Loucy (cell line): ENCODE measurements around the gene PIK3CG.
A peak's percentile ranks its signal among the peaks of the same experiment; 100 is the strongest.

Experiments
- H2AFZ ChIP-seq: fragments of 200-600 bp; sonication (generic); 2 replicates; pipeline ENCODE4 v1.6.0; 2016; ENCODE audit warnings: antibody characterized with exemption, mild to moderate bottlenecking, low read length, moderate library complexity
- H3F3A ChIP-seq: fragments of 200-600 bp; 2 replicates; pipeline ENCODE4 v1.6.0; 2016; ENCODE audit warnings: antibody characterized with exemption, low read depth, mild to moderate bottlenecking
- H3K27me3 ChIP-seq: fragments of 200-600 bp; sonication (generic); 2 replicates; pipeline ENCODE4 v1.6.1; 2014; ENCODE audit warnings: low read length, mild to moderate bottlenecking; ENCODE audit not compliant: insufficient read depth, poor library complexity, severe bottlenecking
- H3K36me3 ChIP-seq: fragments of 200-600 bp; sonication (generic); 2 replicates; pipeline ENCODE4 v1.6.1; 2016; ENCODE audit warnings: low read length; ENCODE audit not compliant: insufficient read depth
- H3K4me1 ChIP-seq: fragments of 200-600 bp; sonication (generic); 2 replicates; pipeline ENCODE4 v1.5.1; 2014; ENCODE audit warnings: low read length, mild to moderate bottlenecking; ENCODE audit not compliant: insufficient read depth, poor library complexity, severe bottlenecking
- H3K4me2 ChIP-seq: fragments of 200-600 bp; sonication (generic); 2 replicates; pipeline ENCODE4 v1.6.0; 2014; ENCODE audit warnings: antibody characterized with exemption, low read length, low read depth, mild to moderate bottlenecking; ENCODE audit not compliant: poor library complexity, severe bottlenecking
- H3K4me3 ChIP-seq: fragments of 200-600 bp; sonication (generic); 2 replicates; pipeline ENCODE4 v1.5.1; 2014; ENCODE audit warnings: low read length, mild to moderate bottlenecking, mixed read lengths; ENCODE audit not compliant: poor library complexity, severe bottlenecking
- H3K79me2 ChIP-seq: fragments of 200-600 bp; sonication (generic); 2 replicates; pipeline ENCODE4 v1.6.1; 2014; ENCODE audit warnings: low read length; ENCODE audit not compliant: insufficient read depth
- H3K9ac ChIP-seq: fragments of 200-600 bp; sonication (generic); 2 replicates; pipeline ENCODE4 v1.6.0; 2014; ENCODE audit warnings: mild to moderate bottlenecking, low read depth, low read length, moderate library complexity; ENCODE audit not compliant: poor library complexity, severe bottlenecking
- H3K9me2 ChIP-seq: fragments of 200-600 bp; sonication (generic); replicated peaks from 2 replicates; pipeline ENCODE4 v1.6.1; 2016; ENCODE audit warnings: low read depth, low read length, mixed read lengths
- H3K9me3 ChIP-seq: fragments of 200-600 bp; sonication (generic); 2 replicates; pipeline ENCODE4 v1.6.1; 2014; ENCODE audit warnings: mild to moderate bottlenecking, antibody characterized with exemption, low read length, low read depth; ENCODE audit not compliant: insufficient read depth
- H4K20me1 ChIP-seq: fragments of 200-600 bp; sonication (generic); 2 replicates; pipeline ENCODE4 v1.6.0; 2014; ENCODE audit warnings: antibody characterized with exemption, low read length, mild to moderate bottlenecking; ENCODE audit not compliant: insufficient read depth, poor library complexity, severe bottlenecking
- EZH2phosphoT487 ChIP-seq: fragments of 200-600 bp; IDR thresholded peaks from 2 replicates; pipeline ENCODE4 v1.6.1; 2018; ENCODE audit warnings: antibody characterized with exemption, mild to moderate bottlenecking, moderate library complexity, borderline replicate concordance
- TF ChIP-seq, protein P1 (sequence below): fragments of 200-600 bp; sonication (generic); conservative IDR thresholded peaks from 2 replicates; pipeline ENCODE4 v1.5.1; 2014; ENCODE audit warnings: mild to moderate bottlenecking, antibody characterized with exemption, low read length

The PIK3CG gene

GRCh38 chr7:106944035-106944665 lies 79.1 kb downstream of the PIK3CG start:
- H3K4me1 ChIP-seq = no peaks in the 10 kb centered on the region
- no peaks in the 10 kb centered on the region for H3K9me3 ChIP-seq
- H2AFZ ChIP-seq = no peak overlapping the region
- no peak overlapping the region for H3K4me2 ChIP-seq
- H3K36me3 ChIP-seq = no peaks in the 10 kb centered on the region
- H3K9ac ChIP-seq = no peak overlapping the region
- no peaks in the 10 kb centered on the region for H4K20me1 ChIP-seq
- H3K27me3 ChIP-seq = no peaks in the 10 kb centered on the region
- no peaks in the 10 kb centered on the region for H3K9me2 ChIP-seq
- H3K79me2 ChIP-seq = no peaks in the 10 kb centered on the region
- H3F3A ChIP-seq = no peaks in the 10 kb centered on the region
- no peak overlapping the region for H3K4me3 ChIP-seq
- TF ChIP-seq EZH2phosphoT487 = no peak
- TF ChIP-seq, protein P1, sequence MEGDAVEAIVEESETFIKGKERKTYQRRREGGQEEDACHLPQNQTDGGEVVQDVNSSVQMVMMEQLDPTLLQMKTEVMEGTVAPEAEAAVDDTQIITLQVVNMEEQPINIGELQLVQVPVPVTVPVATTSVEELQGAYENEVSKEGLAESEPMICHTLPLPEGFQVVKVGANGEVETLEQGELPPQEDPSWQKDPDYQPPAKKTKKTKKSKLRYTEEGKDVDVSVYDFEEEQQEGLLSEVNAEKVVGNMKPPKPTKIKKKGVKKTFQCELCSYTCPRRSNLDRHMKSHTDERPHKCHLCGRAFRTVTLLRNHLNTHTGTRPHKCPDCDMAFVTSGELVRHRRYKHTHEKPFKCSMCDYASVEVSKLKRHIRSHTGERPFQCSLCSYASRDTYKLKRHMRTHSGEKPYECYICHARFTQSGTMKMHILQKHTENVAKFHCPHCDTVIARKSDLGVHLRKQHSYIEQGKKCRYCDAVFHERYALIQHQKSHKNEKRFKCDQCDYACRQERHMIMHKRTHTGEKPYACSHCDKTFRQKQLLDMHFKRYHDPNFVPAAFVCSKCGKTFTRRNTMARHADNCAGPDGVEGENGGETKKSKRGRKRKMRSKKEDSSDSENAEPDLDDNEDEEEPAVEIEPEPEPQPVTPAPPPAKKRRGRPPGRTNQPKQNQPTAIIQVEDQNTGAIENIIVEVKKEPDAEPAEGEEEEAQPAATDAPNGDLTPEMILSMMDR = no peak

GRCh38 chr7:106947244-106947728 lies 82.2 kb downstream of the PIK3CG start:
- H3K9me3 ChIP-seq = no peaks in the 10 kb centered on the region
- no peaks in the 10 kb centered on the region for H3K79me2 ChIP-seq
- H4K20me1 ChIP-seq = no peaks in the 10 kb centered on the region
- no peaks in the 10 kb centered on the region for H3K27me3 ChIP-seq
- no peaks in the 10 kb centered on the region for H3K36me3 ChIP-seq
- H3K4me2 ChIP-seq = no peak overlapping the region
- H2AFZ ChIP-seq = no peak overlapping the region
- H3K9ac ChIP-seq = no peak overlapping the region
- TF ChIP-seq EZH2phosphoT487 = no peak
- TF ChIP-seq, protein P1 = peak; percentile 88
- no peaks in the 10 kb centered on the region for H3F3A ChIP-seq
- H3K4me3 ChIP-seq = no peak overlapping the region
- H3K9me2 ChIP-seq = no peaks in the 10 kb centered on the region
- H3K4me1 ChIP-seq = no peaks in the 10 kb centered on the region

DNA sequence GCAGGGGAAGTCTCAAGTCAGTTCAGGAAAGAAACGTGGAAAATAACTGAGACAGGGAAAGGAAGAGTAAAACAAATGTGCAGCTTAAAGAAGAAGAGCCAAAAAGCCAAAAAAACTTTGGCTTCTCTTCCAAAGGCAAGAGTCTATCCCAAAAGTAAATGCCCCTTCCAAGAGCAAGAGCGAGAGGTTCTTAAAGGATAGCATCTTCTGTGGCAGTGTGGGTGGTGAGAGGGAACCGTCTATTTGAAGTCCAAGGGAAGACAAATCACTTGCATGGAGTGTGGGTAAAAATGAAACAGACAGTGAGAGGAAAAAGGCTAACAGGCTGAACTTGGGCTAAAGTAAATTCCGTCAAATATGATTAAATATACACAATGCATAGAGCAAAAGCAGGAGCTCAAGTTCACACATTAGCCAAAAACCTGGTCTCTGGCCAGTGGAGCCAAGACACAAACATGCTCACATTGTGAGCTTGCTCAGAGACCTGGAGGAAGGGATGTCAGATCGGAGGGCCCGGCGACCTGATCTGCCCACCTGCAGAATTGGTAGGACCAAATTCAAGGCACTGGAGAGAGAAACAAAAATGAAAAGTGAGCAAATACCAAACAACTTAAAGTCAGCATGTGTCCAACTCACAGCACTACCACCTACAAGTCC lies 87.0 kb downstream of the PIK3CG start:
- Histone ChIP-seq H2AFZ (no peak overlapping the region), H3K4me1 (no peaks in the 10 kb centered on the region), H3K27me3 (no peaks in the 10 kb centered on the region), H3K36me3 (no peaks in the 10 kb centered on the region), H4K20me1 (no peaks in the 10 kb centered on the region), H3F3A (no peaks in the 10 kb centered on the region), H3K9me2 (no peaks in the 10 kb centered on the region), H3K9ac (no peak overlapping the region), H3K4me3 (no peak overlapping the region), H3K79me2 (no peaks in the 10 kb centered on the region), H3K4me2 (no peak overlapping the region), H3K9me3 (no peaks in the 10 kb centered on the region)
- TF ChIP-seq, protein P1 = no peak
- TF ChIP-seq EZH2phosphoT487 = no peak
